GM12872 (cell line): Measurements from ENCODE around the gene PARD3B.

Experiments used
- CTCF ChIP-seq: IDR thresholded peaks from 3 replicates; pipeline ENCODE4 v1.5.1; 2011; ENCODE audit warnings: low read depth, mild to moderate bottlenecking, low read length, moderate library complexity; ENCODE audit not compliant: insufficient read depth

Gene PARD3B

GRCh38 chr2:205128726-205129125 is 583.5 kb downstream of the PARD3B start:
- TF ChIP-seq CTCF: no peak

- TF ChIP-seq CTCF: no peak
Measured at GRCh38 chr2:205129531-205129930, 584.3 kb downstream of the PARD3B start.

GRCh38 chr2:205130111-205130829 is 585.0 kb downstream of the PARD3B start:
- TF ChIP-seq CTCF: no peak

GRCh38 chr2:205133544-205133943 is 588.3 kb downstream of the PARD3B start:
- TF ChIP-seq CTCF: no peak

GRCh38 chr2:205138735-205139134 is 593.5 kb downstream of the PARD3B start:
- no peak for TF ChIP-seq CTCF

GRCh38 chr2:205139822-205140463 is 594.7 kb downstream of the PARD3B start:
- no peak for TF ChIP-seq CTCF

GRCh38 chr2:205141381-205141780 is 596.1 kb downstream of the PARD3B start:
- TF ChIP-seq CTCF: no peak
